GM19467 (cell line): ENCODE measurements around the gene SMYD2.

Experiments used
- ATAC-seq: cut with Tn5 transposase; IDR thresholded peaks from one replicate; pipeline ENCODE4 v1.9.1; 2021; ENCODE audit warnings: mild to moderate bottlenecking, moderate library complexity; ENCODE audit not compliant: unreplicated experiment

The SMYD2 gene

DNA sequence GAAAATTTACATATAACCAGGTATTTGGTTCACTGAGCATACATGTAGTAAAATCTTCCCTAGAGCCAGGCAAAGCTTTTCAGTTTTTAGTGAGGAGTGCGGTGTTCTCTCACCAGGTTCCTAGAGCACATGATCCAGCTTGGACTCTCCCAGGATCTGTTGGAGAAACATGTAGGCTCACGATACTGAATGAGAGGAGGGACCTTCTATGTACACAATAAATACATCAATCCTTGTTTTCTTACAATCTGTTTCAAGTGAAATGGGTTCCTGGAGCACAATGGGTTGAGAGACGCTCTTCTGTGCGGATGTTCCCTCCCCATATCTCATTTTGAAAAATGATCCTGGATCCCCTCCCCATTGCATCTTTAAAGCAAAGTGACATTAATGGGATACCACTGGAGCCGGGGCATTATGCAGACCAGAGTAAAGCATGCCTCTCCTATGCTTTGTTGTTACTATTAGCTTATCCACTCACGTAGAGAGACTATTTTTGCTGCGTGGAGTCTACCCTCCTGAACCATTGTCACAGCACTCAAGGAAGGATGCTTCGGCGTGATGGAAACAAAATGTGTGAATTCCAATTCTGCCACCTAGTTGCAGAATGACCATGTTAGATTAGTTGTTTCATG lies 19.3 kb downstream of the SMYD2 start:
- ATAC-seq = no peak

DNA sequence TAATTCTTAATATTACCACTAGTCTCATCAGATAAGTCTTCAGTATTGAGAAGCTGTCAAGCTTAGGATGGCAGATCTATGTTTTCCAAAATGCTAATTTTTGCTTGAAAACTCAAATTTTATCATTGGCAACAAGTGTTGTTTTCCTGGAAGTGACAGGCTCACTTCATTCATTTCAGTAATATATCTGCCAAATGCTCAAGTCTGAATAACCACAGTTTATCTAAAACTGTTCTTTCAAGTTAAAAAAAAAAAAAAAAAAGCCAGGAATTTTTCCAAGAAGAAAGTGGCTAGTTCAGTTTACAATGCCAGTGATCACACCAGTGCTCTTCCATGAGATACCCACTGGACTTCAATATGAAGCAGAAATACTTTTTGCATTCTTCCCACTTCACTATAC lies 20.6 kb downstream of the SMYD2 start:
- ATAC-seq = no peak

DNA sequence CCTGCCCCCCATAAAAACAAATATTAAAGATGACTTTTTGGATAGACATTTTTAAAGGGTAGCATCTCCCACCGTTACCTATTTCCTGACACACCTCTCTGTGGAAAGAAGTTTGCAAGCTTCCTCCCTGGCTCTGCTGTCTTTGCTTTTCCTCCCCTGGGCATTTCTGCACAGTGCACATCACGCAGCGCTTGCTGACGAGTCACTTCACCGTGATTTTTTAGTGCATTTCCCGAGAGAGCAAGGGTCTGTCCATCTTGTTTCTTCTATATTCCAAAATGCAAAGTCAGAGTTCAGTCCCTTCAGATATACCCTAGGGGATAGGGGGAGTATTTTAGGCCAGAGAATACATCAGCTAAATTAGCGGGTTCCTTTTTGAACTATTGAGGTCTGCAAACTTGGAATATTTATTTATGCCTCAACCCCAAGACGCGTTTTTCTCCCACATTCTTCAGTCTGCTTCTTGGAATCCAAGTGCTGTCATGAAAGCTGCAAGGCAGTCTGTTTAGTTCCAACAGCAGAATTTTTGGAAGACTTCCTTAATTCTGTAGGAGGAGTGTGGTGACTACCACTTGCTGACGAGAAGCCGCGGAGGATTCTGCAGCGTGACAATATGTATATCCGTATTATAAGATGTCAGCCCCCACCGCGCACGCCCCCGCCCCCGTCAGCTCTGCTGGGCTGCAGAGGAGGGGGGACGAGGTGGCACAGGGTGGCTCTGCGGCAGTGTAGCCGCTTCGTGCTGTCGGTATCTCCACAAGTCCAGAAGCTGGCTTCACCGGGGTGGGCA lies 22.4 kb downstream of the SMYD2 start:
- no peak for ATAC-seq

DNA sequence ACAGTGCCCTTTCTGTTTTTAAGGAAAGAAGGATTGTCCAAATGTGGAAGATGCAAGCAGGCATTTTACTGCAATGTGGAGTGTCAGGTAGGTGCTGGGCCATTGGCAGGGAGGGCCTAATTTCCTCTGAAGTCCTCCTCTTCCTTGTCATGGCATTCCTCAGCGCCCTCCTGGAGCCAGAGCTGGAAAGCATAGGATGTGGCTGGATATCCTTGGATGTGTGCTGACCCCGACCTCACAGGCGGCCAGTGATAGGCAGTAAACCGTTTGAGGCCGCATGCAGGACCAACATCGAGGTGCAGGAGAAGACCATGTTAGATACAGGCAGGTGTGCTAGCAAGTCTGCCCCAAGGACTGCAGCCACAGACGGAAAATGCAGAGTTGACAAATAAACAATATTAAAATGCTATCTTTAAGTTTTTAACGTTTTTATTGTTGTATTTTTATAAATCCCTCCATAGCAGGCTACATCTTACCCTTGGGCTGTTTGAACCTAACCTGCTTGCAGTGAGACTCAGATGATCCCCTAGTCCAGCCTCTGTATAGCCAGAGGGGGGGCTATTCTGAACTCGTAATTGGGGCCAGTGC lies 24.3 kb downstream of the SMYD2 start:
- no peak for ATAC-seq

DNA sequence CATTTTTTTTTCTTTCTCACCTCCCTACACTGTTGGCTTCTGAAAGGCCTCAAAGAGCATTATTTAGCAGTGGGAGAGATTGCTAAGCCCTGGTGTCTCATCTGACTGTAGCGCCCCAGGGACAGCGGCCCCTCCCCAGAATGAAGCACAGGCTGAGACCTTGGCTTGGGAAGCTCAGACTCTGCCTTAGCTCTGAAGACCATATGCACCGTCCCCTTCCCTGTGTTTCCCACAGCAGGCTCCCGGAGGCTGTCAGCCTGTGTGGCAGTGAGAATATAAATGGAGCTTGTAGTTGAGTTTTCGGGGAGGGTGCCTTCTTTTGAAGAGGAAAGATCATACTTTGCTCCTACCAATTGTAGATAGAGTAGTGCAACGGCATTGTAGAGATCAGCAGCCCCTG lies 25.3 kb downstream of the SMYD2 start:
- ATAC-seq = no peak

DNA sequence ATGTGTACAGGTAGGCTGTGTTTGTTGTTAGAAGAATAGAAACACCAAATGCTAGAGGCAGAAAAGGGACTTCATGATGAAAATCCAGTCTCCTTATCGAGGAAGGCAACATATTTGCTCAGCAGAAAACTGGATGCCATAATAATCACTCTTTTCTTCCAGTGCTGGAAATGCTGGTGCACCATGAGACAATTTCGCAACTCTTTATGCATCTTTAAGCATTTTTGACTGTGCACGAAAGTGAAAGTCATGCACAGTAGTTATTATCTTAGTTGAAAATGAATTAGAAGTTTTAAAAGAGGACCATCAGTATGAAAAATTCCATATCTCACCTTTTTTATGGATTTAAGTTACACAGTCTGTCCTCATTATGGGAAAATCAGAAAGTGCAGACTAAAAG lies 29.1 kb downstream of the SMYD2 start:
- ATAC-seq = no peak

DNA sequence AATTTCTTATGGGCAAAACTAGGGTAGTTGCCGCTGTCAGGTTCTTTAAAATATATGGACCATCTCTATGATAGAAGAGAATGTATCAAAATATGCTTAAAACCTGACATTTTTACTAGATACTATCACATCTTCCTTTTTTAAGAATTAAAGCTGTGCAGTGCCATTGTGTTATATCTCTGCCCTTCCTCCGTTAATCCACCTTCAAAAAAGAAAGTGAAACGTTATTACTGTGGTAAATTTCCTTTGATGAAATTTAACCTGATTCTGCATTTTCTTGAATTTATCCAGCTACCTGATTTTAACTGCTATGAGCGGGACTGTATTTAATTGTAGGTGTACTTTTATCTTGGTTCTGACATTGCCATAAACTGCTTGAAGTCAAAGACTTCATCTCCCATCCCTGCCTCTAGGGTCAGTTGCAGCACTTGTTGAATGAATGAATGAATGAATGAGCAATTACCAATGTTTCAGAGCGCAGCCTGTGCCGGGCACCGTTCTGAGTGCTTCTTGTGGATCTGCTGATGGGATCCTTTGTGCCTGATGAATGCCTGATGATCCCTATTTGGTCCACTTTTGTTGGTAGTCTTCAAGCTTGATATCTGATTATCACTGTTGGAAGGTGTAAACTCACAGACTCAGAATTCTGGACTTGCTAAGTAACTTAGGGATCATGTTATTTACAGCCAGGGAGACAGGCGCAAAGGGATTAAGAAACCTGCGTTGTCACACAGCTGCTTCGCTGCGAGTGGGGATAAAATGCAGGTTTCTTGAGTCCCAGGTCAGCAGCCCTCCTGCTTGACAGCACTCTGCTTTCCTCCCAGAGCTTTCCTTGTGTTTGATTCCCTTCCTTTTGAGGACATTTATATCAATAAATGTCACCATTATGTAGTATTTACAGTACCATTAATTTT lies 30.1 kb downstream of the SMYD2 start:
- ATAC-seq = no peak

DNA sequence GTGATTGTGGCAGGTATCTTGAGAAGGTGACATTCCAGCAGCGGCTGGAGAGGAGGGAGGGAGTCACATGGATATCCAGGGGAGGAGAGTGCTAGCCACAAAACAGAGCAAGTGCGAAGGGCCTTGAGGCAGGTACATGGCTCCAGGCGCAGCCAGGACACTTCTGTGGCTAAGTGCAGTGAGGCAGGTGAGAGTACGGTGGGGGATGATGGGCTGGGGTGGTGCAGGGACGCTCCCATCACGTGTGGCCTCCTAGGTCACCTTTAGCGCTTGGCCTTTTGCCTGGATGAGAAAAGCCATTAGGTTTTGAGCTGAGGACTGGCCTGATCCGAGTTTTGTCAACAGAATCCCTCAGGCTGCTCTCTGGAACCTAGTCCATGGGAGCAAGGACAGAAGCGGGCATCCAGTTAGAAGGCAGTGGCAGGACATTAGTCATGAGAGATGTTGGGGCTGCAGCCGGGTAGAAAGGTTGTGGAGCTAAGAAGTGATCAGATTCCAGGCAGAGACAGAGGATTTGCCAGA lies 31.6 kb downstream of the SMYD2 start:
- no peak for ATAC-seq

DNA sequence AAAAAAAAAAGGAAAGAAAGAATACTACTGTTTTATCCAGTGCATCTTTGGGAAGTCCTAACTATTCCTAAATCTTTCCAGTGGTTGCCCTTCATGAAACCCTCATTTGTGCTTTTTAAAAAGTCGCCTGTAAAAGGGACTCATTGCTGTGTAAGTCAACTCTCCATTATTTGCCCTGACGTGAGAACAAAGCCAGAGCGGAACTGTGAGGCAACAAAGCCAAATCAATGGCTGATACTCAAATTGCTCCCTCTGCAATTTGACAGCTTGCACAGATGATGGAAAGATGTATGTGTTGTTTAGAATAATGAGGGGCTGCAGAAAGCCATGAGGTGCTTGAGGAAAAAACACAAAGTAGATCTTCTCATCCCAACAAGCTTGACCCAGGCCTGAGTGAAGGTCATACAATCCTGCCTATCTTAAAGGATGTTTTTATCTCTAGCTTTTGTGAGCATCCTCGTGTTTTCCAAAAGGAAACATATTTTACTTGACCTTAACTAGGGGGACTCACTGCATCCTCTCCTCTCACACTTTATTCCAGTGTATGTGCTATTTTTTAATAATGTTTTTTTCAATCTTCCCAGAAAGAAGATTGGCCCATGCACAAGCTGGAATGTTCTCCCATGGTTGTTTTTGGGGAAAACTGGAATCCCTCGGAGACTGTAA lies 33.4 kb downstream of the SMYD2 start:
- ATAC-seq = no peak

DNA sequence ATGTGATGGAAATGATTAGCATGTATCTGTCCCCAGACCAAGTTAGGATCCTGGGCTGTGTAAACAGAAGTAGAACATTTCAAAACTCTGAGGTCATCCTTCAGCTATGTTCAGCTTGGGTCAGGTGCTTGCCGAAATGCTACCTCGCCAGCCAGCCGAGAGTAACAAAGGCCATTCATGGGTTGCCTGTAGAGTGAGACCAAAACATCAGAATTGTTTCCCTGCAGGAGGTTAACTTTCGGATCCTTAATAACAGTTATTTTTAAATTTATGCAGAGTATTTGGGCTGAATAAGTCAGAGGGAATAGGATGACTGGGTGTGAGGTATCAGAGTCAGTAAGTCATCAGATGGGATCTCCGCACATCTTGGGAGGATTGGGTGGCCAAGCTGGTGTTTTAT lies 35.6 kb downstream of the SMYD2 start:
- no peak for ATAC-seq

DNA sequence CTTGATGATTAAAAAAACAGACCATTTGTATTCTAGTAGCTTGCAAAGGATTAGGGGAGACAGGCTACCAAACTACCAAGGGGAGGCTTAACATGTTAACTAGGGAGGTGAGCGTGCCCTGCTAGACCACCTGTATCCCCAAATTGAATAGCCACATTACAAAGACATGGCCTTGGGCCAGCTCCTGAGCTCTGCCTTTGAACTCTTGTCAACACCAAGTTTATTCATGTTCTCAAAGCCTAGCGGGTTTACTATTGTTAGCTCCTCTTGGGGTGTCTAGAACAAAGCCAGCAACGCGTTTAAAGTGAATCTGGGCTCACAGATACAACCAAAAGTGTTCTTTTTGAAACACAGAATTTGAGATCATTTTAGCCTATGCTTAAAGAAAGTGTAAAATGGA lies 36.3 kb downstream of the SMYD2 start:
- ATAC-seq = no peak

DNA sequence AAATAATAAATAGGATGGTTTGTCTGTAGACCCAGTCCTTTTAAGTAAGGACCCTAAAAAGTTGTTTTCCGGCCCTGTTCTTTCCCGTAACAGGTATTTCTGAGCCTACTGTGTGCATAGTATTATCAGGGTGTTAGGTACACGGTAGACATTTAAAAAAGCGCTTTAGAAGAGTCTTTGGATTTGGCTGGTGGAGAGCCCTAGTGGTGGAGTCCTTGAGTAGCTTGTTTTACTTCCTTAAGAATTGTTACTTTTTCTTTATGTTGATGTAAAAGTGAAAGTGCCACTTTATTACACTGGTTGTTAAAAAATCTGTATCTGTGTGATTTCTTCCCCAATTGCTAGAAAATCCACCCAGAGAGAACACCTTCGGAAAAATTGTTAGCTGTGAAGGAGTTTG lies 36.8 kb downstream of the SMYD2 start:
- no peak for ATAC-seq

DNA sequence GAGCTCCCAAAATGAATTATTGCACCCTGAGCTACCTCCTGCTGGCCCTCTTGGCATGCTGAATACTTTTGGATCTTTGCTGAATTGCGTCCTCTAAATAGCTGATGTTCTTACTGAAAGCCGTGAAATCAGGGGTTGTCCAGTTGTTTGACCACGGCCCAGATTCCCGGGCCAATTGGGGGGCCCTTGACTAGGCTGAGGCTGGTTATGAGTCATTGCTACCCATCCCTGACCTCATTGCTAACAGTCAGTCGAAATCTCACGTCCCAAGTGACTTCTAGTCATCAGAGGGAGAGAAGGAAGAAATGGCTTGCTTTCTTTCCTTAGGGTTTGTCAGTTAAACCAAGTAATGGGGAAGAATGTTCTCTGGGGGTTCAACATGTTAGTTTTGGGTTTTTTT lies 37.4 kb downstream of the SMYD2 start:
- ATAC-seq = no peak

DNA sequence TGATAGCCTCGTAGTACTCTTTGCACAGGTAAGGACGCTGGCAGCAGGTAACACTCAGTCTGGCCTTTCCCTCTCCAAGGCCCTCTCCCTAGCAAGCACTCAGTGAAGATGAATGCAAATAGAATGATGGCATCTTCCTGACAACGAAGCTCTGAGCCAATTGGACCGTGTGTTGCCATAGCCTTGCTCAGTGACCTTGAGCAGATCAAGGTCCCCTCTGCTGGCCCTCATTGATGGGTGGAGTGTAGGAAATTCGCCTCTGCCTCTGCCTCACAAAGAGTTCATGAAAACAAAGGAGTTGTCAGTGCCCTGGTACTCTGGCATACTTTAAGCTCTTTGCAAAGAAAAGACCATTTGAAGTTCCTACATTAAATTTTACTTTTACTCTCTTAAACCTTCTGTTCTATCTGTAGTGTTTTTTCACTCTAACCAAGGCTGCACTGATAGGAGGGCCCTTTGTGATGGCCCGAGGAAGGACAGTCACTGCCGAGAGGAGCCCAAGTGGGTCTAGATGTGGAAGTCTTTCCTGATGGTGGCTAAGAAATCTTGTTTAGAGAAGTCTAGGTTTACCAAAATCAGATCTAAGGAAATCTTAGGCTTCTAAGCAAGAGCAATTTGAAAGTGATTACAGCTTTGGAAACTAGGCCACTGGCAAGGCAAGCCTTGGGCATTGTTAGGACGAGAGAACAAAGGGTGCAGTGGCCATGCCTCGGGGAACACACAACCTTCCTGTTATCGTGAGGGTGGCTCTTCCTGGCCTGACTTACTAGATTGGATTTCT lies 38.2 kb downstream of the SMYD2 start:
- no peak for ATAC-seq

DNA sequence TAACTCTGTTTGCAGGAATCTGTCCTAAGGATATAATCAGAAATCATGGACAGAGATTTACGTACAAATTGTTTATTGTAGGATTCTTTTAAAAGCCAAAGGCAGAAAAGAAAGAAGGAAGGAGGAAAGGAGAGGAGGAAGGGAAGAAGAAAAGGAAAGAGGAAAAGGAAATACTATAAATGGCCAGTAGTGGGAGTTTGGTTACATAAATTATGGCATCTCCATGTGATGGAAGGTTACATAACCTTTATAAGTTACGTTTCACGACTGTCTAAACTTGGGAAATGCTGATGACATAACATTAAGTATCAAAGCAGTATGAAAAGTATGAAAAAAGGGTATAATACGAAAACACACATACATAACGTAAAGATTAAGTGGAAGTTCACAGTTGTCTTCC lies 39.0 kb downstream of the SMYD2 start:
- no peak for ATAC-seq

DNA sequence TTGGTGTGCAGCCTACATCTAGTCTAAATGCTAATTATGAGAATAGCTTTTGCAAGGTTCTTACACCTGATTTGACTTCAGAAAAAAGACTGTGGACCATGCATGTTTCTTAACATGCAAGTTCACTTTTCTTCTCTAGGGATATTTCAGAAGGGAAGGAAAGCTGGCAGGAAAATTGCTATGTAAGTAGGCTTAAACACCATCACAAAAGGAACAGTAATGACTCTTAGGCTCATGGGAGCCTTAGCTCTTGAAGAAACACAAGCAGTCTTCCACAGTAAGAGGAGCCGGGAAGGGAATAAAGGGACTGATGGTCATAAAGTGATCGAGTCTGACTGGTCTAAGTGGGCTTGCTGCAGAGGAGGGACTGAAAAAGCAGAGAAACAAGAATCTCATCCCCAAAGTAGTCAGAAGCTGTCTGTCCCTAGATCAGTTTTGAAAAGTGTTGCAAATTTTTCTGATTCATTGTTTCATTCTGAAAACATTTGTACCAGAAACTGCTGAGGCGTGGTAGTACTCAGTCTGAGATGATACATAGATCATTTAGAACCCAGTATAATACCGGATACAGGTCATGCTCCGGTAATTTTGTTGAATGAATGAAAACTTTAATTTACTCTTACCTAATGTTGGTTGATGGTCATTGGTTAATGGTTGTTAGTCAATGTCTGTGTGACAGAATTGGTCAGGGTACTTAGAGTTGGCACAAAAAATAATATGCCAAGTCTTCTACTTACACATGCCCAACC lies 40.9 kb downstream of the SMYD2 start:
- ATAC-seq = peak; percentile 51

DNA sequence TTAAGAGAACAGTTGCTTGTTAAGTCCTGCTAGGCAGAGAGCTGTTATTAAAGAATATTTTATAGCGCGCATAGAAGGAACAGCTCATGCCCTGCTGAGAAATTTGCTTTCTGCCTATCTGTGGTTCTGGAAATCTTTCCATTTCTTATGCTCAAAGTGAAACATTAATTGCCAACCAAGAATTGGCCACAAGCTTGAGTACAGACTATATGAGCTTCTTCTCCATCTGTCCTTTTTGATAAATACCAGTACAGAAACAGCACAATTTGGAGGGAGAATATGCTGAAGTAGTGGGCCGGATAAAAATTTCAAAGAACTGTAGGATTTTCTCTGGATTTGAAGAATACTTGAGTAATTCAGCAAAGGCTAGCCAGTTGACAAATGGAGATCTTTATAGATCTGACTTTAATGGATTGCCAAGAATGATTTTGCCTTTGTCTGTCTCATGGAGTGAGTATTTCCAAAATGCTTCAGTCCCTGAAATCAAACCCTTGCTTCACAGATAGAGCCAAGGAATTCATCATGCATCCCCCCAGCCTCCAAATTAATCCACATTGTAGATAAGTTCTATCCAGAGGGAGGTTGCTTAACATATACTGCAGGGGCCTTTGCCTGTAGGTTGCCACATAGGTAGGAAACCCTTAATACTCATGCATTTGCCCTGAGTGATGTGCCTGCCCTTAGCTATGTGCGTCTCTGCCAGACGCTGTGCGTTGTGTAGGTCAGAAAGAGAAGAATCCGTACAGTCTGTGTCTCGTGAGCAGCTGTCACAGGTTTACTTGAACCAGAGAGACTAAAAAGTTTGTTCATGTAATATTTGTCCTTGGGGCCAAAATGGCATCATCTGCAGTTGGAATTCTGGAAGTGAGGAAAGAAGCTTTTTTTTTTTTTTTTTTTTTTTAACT lies 44.2 kb downstream of the SMYD2 start:
- no peak for ATAC-seq

DNA sequence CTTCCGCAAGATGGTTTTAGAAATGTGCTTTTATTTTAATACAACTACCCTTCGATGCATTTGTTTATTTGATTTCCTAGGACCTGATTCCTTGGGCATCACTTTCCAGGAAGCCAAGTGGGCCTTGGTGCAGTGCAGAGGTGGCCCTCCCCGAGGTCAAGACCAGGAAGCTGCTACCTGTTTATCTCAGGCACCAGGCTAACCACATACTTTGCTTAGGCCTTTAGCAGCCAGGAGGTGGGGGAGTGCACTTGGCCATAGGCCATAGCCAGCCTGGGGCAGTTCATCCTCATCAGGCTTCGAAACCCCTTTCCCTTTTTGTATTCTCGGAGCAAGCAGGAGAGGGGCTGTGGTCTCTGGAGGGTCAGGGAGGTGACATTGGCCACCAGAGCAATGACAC lies 45.4 kb downstream of the SMYD2 start:
- ATAC-seq = peak; percentile 50
